Left ventricle myocardium inferior (tissue), 1 donor: Measurements from ENCODE around the gene SPECC1. TPM values are rescaled to one million over a fixed set of nuclear protein-coding genes. Genes with fewer than 3 reads are reported as not detected.

Source experiments
- DNase-seq: peaks from one replicate; pipeline ENCODE4 v3.0.0-alpha.2; 2020
- H3K27ac ChIP-seq: fragments of 200-600 bp; replicated peaks from 2 replicates; pipeline ENCODE4 v1.8.0; 2021
- H3K27me3 ChIP-seq: fragments of 200-600 bp; 2 replicates; pipeline ENCODE4 v1.8.0; 2021; ENCODE audit warnings: low read depth
- H3K36me3 ChIP-seq: fragments of 200-600 bp; 2 replicates; pipeline ENCODE4 v1.8.0; 2021
- H3K4me1 ChIP-seq: fragments of 200-600 bp; 2 replicates; pipeline ENCODE4 v1.8.0; 2021
- H3K4me3 ChIP-seq: fragments of 200-600 bp; 2 replicates; pipeline ENCODE4 v1.8.0; 2021; ENCODE audit warnings: mild to moderate bottlenecking, moderate library complexity
- H3K9me3 ChIP-seq: fragments of 200-600 bp; replicated peaks from 2 replicates; pipeline ENCODE4 v1.8.0; 2021
- intact Hi-C: fragments of 100-400 bp; cut with micrococcal nuclease; formaldehyde crosslinking; loops from one replicate; pipeline ENCODE4 v1.11.0; 2022
- total RNA-seq: library from RNA; stranded (reverse); fragmentation: NEBNext Ultra II Directional; extraction: Animal tissue kit (Norgen Biotek cat#: 25700); gene quantifications from one replicate; pipeline ENCODE4 v1.2.1, GENCODE V29; 2021
- TF ChIP-seq, protein P1 (sequence below): fragments of 200-600 bp; IDR thresholded peaks from 2 replicates; pipeline ENCODE4 v1.8.0; 2021; ENCODE audit warnings: antibody characterized with exemption, mild to moderate bottlenecking, borderline replicate concordance
- donor health status: DM: no; HTN: yes; CAD: no; lungs with severe emphysema.

SPECC1 gene
- total RNA-seq, 1 donor from 2014 or later: 10.6 TPM

DNA sequence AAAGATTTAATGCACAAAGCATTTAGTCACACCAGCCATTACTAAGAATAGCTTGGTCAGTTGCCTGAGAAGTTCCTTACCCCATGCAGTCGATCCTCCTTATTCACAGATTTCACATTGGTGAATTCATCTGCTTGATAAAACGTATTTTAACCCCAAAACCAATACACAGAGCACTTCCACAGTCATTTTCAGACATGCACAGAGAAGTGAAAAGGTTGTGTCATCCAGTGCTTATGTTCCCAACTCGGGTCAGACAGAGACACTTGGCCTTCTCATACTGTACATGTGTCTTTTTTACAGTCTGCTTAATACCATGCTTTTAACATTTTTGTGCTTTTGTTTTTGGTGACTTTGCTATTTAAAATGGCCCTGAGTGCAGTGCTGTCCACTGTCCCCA lies 219.7 kb downstream of the SPECC1 start:
- Histone ChIP-seq H3K27ac (no peak overlapping the region), H3K4me3 (no peak overlapping the region), H3K4me1 (peaks cover 3% of the 10 kb centered on the region), H3K9me3 (no peaks in the 10 kb centered on the region), H3K27me3 (no peaks in the 10 kb centered on the region), H3K36me3 (peaks cover 11% of the 10 kb centered on the region)
- DNase-seq: no peak
- intact Hi-C loops: loop anchor here (5.0 kb wide), 1 partner anchor 107 kb away; no protein-coding TSS in a partner anchor
- TF ChIP-seq, protein P1, sequence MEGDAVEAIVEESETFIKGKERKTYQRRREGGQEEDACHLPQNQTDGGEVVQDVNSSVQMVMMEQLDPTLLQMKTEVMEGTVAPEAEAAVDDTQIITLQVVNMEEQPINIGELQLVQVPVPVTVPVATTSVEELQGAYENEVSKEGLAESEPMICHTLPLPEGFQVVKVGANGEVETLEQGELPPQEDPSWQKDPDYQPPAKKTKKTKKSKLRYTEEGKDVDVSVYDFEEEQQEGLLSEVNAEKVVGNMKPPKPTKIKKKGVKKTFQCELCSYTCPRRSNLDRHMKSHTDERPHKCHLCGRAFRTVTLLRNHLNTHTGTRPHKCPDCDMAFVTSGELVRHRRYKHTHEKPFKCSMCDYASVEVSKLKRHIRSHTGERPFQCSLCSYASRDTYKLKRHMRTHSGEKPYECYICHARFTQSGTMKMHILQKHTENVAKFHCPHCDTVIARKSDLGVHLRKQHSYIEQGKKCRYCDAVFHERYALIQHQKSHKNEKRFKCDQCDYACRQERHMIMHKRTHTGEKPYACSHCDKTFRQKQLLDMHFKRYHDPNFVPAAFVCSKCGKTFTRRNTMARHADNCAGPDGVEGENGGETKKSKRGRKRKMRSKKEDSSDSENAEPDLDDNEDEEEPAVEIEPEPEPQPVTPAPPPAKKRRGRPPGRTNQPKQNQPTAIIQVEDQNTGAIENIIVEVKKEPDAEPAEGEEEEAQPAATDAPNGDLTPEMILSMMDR: no peak

GRCh38 chr17:20230924-20231323 lies 221.8 kb downstream of the SPECC1 start:
- DNase-seq: no peak
- TF ChIP-seq, protein P1: no peak
- Histone ChIP-seq H3K4me1 (peaks cover 3% of the 10 kb centered on the region), H3K27me3 (no peaks in the 10 kb centered on the region), H3K9me3 (no peaks in the 10 kb centered on the region), H3K4me3 (no peak overlapping the region), H3K36me3 (peaks cover 11% of the 10 kb centered on the region), H3K27ac (no peak overlapping the region)
- intact Hi-C loops: no loop called here

DNA sequence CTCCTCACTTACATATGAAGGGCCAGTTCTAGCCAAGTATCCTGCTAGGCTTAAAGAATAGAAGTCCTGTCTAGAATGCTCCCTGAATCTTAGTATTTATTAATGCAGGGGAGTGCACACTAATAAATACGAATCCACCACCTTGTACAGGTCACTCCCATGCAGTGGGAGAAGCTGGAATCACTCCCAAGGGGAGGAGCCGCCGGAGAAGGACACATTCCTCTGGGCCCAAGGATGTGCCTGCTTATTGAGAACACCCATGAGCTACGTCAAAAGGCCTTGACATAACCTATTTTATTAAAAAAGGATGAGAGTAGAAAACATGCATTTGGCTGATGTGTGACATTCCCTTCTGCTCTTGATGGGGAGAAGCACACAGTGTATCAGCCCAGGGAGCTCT lies 223.5 kb downstream of the SPECC1 start:
- H3K36me3 ChIP-seq: peaks cover 11% of the 10 kb centered on the region

DNA sequence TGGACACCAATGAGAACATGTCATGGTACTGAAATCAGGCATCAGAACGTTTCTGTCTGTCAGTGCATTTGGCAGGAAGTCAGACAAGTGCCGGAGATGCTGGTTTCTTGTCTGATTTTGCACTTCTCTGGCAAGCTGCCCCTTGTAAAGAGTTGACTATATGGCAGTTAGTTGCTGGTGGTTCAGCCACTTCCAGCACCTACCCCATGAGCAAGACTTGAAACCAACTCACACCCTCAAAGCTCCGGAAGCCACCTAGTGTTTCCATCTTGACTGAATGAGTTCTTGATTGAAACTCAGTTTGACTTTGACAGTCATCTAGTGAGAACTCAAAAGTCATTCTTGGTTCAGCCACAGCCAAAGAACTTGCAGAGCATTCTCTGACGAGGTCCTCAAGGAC lies 225.1 kb downstream of the SPECC1 start:
- no peak for DNase-seq
- intact Hi-C loops: no loop called here
- H3K27ac ChIP-seq: no peak overlapping the region
- no peaks in the 10 kb centered on the region for H3K9me3 ChIP-seq
- peaks cover 11% of the 10 kb centered on the region for H3K36me3 ChIP-seq
- no peaks in the 10 kb centered on the region for H3K27me3 ChIP-seq
- H3K4me1 ChIP-seq: no peaks in the 10 kb centered on the region
- TF ChIP-seq, protein P1: no peak
- no peak overlapping the region for H3K4me3 ChIP-seq

More for the DNA sequence above, 223.5 kb downstream of the SPECC1 start:
- Histone ChIP-seq H3K9me3 (no peaks in the 10 kb centered on the region), H3K27ac (no peak overlapping the region), H3K27me3 (no peaks in the 10 kb centered on the region), H3K4me3 (no peak overlapping the region), H3K4me1 (no peaks in the 10 kb centered on the region)
- intact Hi-C loops: no loop called here
- no peak for DNase-seq
- TF ChIP-seq, protein P1: no peak

DNA sequence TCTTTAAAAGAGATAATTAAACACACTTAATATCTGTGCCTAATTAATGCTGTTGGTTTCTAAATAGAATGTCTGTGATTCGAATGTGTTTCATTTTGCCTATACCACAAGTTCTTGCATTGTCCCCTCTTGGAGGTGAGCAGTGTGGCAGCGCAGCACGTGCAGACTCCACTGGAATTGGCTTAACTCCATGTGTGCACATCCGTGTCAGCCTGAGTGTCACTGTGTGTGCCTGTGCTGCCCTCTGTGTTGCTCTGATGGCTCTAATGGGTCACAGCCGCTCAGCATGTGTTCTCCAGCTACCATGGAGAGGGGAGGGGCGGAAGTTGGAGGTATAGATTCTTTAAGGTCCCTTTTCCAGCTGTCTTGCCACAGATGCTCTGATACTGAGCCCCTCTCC lies 226.6 kb downstream of the SPECC1 start:
- TF ChIP-seq, protein P1: no peak
- H3K9me3 ChIP-seq: no peaks in the 10 kb centered on the region
- H3K4me1 ChIP-seq: no peaks in the 10 kb centered on the region
- H3K4me3 ChIP-seq: no peak overlapping the region
- H3K27me3 ChIP-seq: no peaks in the 10 kb centered on the region
- peaks cover 11% of the 10 kb centered on the region for H3K36me3 ChIP-seq
- DNase-seq: no peak
- intact Hi-C loops: no loop called here
- no peak overlapping the region for H3K27ac ChIP-seq
